HepG2 (cell line): ENCODE data around the gene PSMC3IP. TPM values are rescaled to one million over a fixed set of nuclear protein-coding genes. Genes with fewer than 3 reads are reported as not detected.

Source experiments
- CEBPB ChIP-seq: IDR thresholded peaks from 2 replicates; pipeline ENCODE4 v1.6.1; 2011; ENCODE audit warnings: low read depth, low read length, improper control_type of control experiment, borderline replicate concordance
- JDP2 ChIP-seq: sonication (generic); formaldehyde crosslinking; IDR thresholded peaks from 2 replicates; pipeline ENCODE4 v1.8.1; 2022; ENCODE audit warnings: missing genetic modification reagents, borderline replicate concordance
- KAT2B ChIP-seq: fragments of 150-350 bp; IDR thresholded peaks from 2 replicates; pipeline ENCODE4 v1.6.1; 2014; ENCODE audit warnings: low read depth, low read length, borderline replicate concordance
- NFKB2 ChIP-seq: sonication (generic); formaldehyde crosslinking; IDR thresholded peaks from 2 replicates; pipeline ENCODE4 v1.4.0; 2020; ENCODE audit warnings: missing genetic modification reagents, borderline replicate concordance
- NONO ChIP-seq, 2 experiments: fragments of 450-650 bp in 1 of 2; sonication (generic) in 1 of 2; formaldehyde crosslinking in 1 of 2; IDR thresholded peaks in 1 of 2; conservative IDR thresholded peaks in 1 of 2; 2 replicates each; pipeline versions ENCODE4 v1.6.1 to v1.8.0; 2017 to 2022; ENCODE audit warnings: mild to moderate bottlenecking in 1 of 2, missing genetic modification reagents in 1 of 2, moderate library complexity in 1 of 2
- NR2F6 ChIP-seq, 2 experiments: IDR thresholded peaks; 2 replicates each; pipeline ENCODE4 v1.6.1; 2016; ENCODE audit warnings: antibody characterized with exemption in 1 of 2, mild to moderate bottlenecking in 1 of 2
- RORA ChIP-seq: sonication (generic); formaldehyde crosslinking; IDR thresholded peaks from 2 replicates; pipeline ENCODE4 v1.5.0; 2020; ENCODE audit warnings: mild to moderate bottlenecking, missing genetic modification reagents, moderate library complexity
- SPEN ChIP-seq: sonication (generic); formaldehyde crosslinking; IDR thresholded peaks from 2 replicates; pipeline ENCODE4 v1.5.1; 2020; ENCODE audit warnings: low read depth, mild to moderate bottlenecking, missing genetic modification reagents
- TFDP1 ChIP-seq: IDR thresholded peaks from 2 replicates; pipeline ENCODE4 v1.6.1; 2016; ENCODE audit warnings: missing compliant biosample characterization, missing genetic modification reagents, borderline replicate concordance
- ZFP36L2 ChIP-seq: sonication (generic); formaldehyde crosslinking; IDR thresholded peaks from 2 replicates; pipeline ENCODE4 v1.4.0; 2020; ENCODE audit warnings: missing genetic modification reagents
- ZNF10 ChIP-seq: sonication (generic); formaldehyde crosslinking; IDR thresholded peaks from 2 replicates; pipeline ENCODE4 v1.4.0; 2020; ENCODE audit warnings: mild to moderate bottlenecking, low read depth, missing genetic modification reagents, borderline replicate concordance
- ZNF264 ChIP-seq: sonication (generic); formaldehyde crosslinking; IDR thresholded peaks from 2 replicates; pipeline ENCODE4 v1.4.0; 2020; ENCODE audit warnings: missing genetic modification reagents
- ZNF557 ChIP-seq: sonication (generic); formaldehyde crosslinking; IDR thresholded peaks from 2 replicates; pipeline ENCODE4 v1.4.0; 2020; ENCODE audit warnings: missing genetic modification reagents
- ZNF660 ChIP-seq: sonication (generic); formaldehyde crosslinking; IDR thresholded peaks from 2 replicates; pipeline ENCODE4 v1.5.1; 2020; ENCODE audit warnings: mild to moderate bottlenecking, low read depth, missing genetic modification reagents, borderline replicate concordance
- ZNF879 ChIP-seq: sonication (generic); formaldehyde crosslinking; IDR thresholded peaks from 2 replicates; pipeline ENCODE4 v1.8.1; 2023; ENCODE audit warnings: missing genetic modification reagents
- ZSCAN20 ChIP-seq: sonication (generic); formaldehyde crosslinking; IDR thresholded peaks from 2 replicates; pipeline ENCODE4 v1.4.0; 2020; ENCODE audit warnings: missing genetic modification reagents, mild to moderate bottlenecking, borderline replicate concordance
- ZSCAN31 ChIP-seq: sonication (generic); formaldehyde crosslinking; IDR thresholded peaks from 2 replicates; pipeline ENCODE4 v1.5.0; 2020; ENCODE audit warnings: low read depth, mild to moderate bottlenecking, missing genetic modification reagents
- polyA plus RNA-seq, 8 experiments: library from polyadenylated mRNA; depleted of rRNA in 3 of 8; stranded (reverse) in 7 of 8; unstranded in 1 of 8; fragments of >200 nt; fragmentation: Illumina TruSeq in 4 of 8; extraction: Trizol in 4 of 8; gene quantifications; 2 replicates each; pipeline versions ENCODE4 v1.2.1 to v1.2.3, GENCODE V29; 2011 to 2016; ENCODE audit warnings: low read depth in 4 of 8, missing spikeins in 1 of 8, mixed read lengths in 1 of 8; ENCODE audit not compliant: insufficient read depth in 1 of 8
- total RNA-seq, 5 experiments: library from RNA; depleted of rRNA; stranded (reverse); fragments of >200 nt; fragmentation: Illumina TruSeq; extraction: Trizol; gene quantifications; 2 replicates each; pipeline ENCODE4 v1.2.3, GENCODE V29; 2016; ENCODE audit warnings: low read depth in 1 of 5
- TF ChIP-seq, protein P1 (sequence below): sonication (generic); formaldehyde crosslinking; IDR thresholded peaks from 2 replicates; pipeline ENCODE4 v1.4.0; 2020; ENCODE audit warnings: missing genetic modification reagents
- TF ChIP-seq, protein P2 (sequence below): IDR thresholded peaks from 2 replicates; pipeline ENCODE4 v1.6.1; 2016; ENCODE audit warnings: low read depth, missing genetic modification reagents, missing compliant biosample characterization

The PSMC3IP gene
- total and polyA plus RNA-seq, 2 of the 13 experiments (the other 11 are each of a cell fraction or from before 2014, with no cell fraction given), result 6.5 to 22.4 TPM

DNA sequence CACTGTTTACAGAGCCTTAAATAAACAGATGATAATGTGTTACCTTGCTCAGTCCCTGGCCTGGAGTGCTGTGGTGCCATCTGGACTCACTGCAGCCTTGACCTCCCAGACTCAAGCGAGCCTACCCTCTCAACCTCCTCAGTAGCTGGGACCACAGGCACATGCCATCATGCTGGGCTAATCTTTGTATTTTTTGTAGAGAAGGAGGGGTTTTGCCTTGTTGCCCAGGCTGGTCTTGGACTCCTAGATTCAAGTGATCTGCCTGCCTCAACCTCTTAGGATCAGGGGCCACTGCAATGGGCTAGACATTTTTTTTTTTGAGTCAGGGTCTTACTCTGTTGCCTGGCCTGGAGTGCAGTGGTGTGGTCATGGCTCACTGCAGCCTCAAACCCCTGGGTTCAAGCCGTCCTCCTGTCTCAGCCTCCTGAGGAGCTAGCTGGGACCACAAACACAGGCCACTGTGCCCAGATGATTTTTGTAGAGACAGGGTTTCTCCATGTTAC, 46.5 kb downstream of the PSMC3IP start (continued):
- no peak for TF ChIP-seq JDP2
- no peak for TF ChIP-seq KAT2B
- peak; percentile 28; the same call in 1 of the 2 replicates for TF ChIP-seq SPEN (CRISPR knock-in tag)
- no peak for TF ChIP-seq NONO (IDR thresholded peaks at IDR 0.05)
- peak; percentile 91 for TF ChIP-seq NONO (CRISPR knock-in tag; conservative IDR thresholded peaks at IDR 0.05)
- 0 out of 2 replicates have a peak, but pooled peaks have one; percentile 37 for TF ChIP-seq NFKB2 (CRISPR knock-in tag)
- TF ChIP-seq ZSCAN20 (CRISPR knock-in tag), result no peak
- TF ChIP-seq ZNF879 (CRISPR knock-in tag), result no peak
- TF ChIP-seq ZSCAN31, result 0 out of 2 replicates have a peak, but pooled peaks have one; percentile 40
- TF ChIP-seq ZFP36L2, result no peak
- TF ChIP-seq ZNF10 (CRISPR knock-in tag), result no peak
- TF ChIP-seq TFDP1 (CRISPR knock-in tag), result peak; percentile 80; the same call in 1 of the 2 replicates
- TF ChIP-seq, protein P1, sequence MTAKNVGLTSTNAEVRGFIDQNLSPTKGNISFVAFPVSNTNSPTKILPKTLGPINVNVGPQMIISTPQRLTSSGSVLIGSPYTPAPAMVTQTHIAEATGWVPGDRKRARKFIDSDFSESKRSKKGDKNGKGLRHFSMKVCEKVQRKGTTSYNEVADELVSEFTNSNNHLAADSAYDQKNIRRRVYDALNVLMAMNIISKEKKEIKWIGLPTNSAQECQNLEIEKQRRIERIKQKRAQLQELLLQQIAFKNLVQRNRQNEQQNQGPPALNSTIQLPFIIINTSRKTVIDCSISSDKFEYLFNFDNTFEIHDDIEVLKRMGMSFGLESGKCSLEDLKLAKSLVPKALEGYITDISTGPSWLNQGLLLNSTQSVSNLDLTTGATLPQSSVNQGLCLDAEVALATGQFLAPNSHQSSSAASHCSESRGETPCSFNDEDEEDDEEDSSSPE (CRISPR knock-in tag), result peak; percentile 17; the same call in 1 of the 2 replicates
- TF ChIP-seq ZNF660 (CRISPR knock-in tag), result no peak
- no peak for TF ChIP-seq RORA (CRISPR knock-in tag)
- 0 out of 2 replicates have a peak, but pooled peaks have one; percentile 27 for TF ChIP-seq ZNF264 (CRISPR knock-in tag)
- no peak for TF ChIP-seq CEBPB
- TF ChIP-seq ZNF557 (CRISPR knock-in tag), result no peak; the same call in 1 of the 2 replicates
- peak; percentile 98 for TF ChIP-seq NR2F6 (IDR thresholded peaks at IDR 0.05)
- peak; percentile 99 for TF ChIP-seq NR2F6 (CRISPR knock-in tag; IDR thresholded peaks at IDR 0.05)
- TF ChIP-seq, protein P2, sequence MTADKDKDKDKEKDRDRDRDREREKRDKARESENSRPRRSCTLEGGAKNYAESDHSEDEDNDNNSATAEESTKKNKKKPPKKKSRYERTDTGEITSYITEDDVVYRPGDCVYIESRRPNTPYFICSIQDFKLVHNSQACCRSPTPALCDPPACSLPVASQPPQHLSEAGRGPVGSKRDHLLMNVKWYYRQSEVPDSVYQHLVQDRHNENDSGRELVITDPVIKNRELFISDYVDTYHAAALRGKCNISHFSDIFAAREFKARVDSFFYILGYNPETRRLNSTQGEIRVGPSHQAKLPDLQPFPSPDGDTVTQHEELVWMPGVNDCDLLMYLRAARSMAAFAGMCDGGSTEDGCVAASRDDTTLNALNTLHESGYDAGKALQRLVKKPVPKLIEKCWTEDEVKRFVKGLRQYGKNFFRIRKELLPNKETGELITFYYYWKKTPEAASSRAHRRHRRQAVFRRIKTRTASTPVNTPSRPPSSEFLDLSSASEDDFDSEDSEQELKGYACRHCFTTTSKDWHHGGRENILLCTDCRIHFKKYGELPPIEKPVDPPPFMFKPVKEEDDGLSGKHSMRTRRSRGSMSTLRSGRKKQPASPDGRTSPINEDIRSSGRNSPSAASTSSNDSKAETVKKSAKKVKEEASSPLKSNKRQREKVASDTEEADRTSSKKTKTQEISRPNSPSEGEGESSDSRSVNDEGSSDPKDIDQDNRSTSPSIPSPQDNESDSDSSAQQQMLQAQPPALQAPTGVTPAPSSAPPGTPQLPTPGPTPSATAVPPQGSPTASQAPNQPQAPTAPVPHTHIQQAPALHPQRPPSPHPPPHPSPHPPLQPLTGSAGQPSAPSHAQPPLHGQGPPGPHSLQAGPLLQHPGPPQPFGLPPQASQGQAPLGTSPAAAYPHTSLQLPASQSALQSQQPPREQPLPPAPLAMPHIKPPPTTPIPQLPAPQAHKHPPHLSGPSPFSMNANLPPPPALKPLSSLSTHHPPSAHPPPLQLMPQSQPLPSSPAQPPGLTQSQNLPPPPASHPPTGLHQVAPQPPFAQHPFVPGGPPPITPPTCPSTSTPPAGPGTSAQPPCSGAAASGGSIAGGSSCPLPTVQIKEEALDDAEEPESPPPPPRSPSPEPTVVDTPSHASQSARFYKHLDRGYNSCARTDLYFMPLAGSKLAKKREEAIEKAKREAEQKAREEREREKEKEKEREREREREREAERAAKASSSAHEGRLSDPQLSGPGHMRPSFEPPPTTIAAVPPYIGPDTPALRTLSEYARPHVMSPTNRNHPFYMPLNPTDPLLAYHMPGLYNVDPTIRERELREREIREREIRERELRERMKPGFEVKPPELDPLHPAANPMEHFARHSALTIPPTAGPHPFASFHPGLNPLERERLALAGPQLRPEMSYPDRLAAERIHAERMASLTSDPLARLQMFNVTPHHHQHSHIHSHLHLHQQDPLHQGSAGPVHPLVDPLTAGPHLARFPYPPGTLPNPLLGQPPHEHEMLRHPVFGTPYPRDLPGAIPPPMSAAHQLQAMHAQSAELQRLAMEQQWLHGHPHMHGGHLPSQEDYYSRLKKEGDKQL (CRISPR knock-in tag), result peak; percentile 79
